Keratinocyte (primary cell): ENCODE data around the gene SNX17. TPM values are rescaled to one million over a fixed set of nuclear protein-coding genes. Genes with fewer than 3 reads are reported as not detected.

Experiments
- DNase-seq: peaks from one replicate; pipeline ENCODE4 v3.0.0-alpha.2; 2011; ENCODE audit warnings: low read depth, missing footprints, low spot score
- FAIRE-seq: peaks from 2 replicates; lab custom pipeline; 2011; peaks lifted over from hg19 to GRCh38; lab: Jason Lieb, UNC
- H2AFZ ChIP-seq: 2 replicates; pipeline ENCODE4 v1.6.0; 2012; ENCODE audit warnings: low read length, control low read depth, inconsistent platforms; ENCODE audit not compliant: control insufficient read depth
- H3K27ac ChIP-seq: 2 replicates; pipeline ENCODE4 v1.5.1; 2011; ENCODE audit warnings: low read length; ENCODE audit not compliant: control insufficient read depth, insufficient read depth
- H3K27me3 ChIP-seq: 3 replicates; pipeline ENCODE4 v1.6.0; 2011; ENCODE audit warnings: low read length; ENCODE audit not compliant: control insufficient read depth, insufficient read depth; ENCODE audit errors: extremely low read depth
- H3K36me3 ChIP-seq, 2 experiments: 2 replicates in 1 of 2; 3 replicates in 1 of 2; pipeline ENCODE4 v1.5.1; 2011; ENCODE audit warnings: low read length in 2 of 2, mild to moderate bottlenecking in 1 of 2; ENCODE audit not compliant: control insufficient read depth in 2 of 2, insufficient read depth in 2 of 2; ENCODE audit errors: extremely low read depth in 1 of 2
- H3K4me1 ChIP-seq: 3 replicates; pipeline ENCODE4 v1.5.1; 2011; ENCODE audit warnings: low read length; ENCODE audit not compliant: control insufficient read depth, insufficient read depth; ENCODE audit errors: extremely low read depth
- H3K4me2 ChIP-seq: 3 replicates; pipeline ENCODE4 v1.6.0; 2011; ENCODE audit warnings: low read depth, low read length; ENCODE audit not compliant: control insufficient read depth, insufficient read depth; ENCODE audit errors: extremely low read depth
- H3K4me3 ChIP-seq, 3 experiments: fragments of 200-600 bp in 1 of 3; sonication (generic) in 1 of 3; 2 replicates in 2 of 3; 3 replicates in 1 of 3; pipeline ENCODE4 v1.5.1; 2011 to 2016; ENCODE audit warnings: low read length in 3 of 3, mild to moderate bottlenecking in 3 of 3, control low read depth in 2 of 3, inconsistent platforms in 1 of 3, low read depth in 1 of 3, mixed read lengths in 1 of 3, mixed run types in 1 of 3, moderate library complexity in 1 of 3; ENCODE audit not compliant: control insufficient read depth in 2 of 3, insufficient read depth in 2 of 3; ENCODE audit errors: extremely low read depth in 1 of 3
- H3K79me2 ChIP-seq: 2 replicates; pipeline ENCODE4 v1.6.0; 2012; ENCODE audit warnings: low read length; ENCODE audit not compliant: control insufficient read depth, insufficient read depth
- H3K9ac ChIP-seq: 3 replicates; pipeline ENCODE4 v1.6.0; 2011; ENCODE audit warnings: low read length; ENCODE audit not compliant: control insufficient read depth, insufficient read depth; ENCODE audit errors: extremely low read depth
- H3K9me1 ChIP-seq: 3 replicates; pipeline ENCODE4 v1.6.0; 2011; ENCODE audit warnings: low read length; ENCODE audit not compliant: control insufficient read depth, insufficient read depth; ENCODE audit errors: extremely low read depth
- H3K9me3 ChIP-seq: 2 replicates; pipeline ENCODE4 v1.5.1; 2012; ENCODE audit warnings: low read depth, low read length; ENCODE audit not compliant: control insufficient read depth
- H4K20me1 ChIP-seq: 3 replicates; pipeline ENCODE4 v1.6.0; 2011; ENCODE audit warnings: low read length; ENCODE audit not compliant: control insufficient read depth, insufficient read depth; ENCODE audit errors: extremely low read depth
- CTCF ChIP-seq, 3 experiments: IDR thresholded peaks in 1 of 3; conservative IDR thresholded peaks in 1 of 3; optimal IDR thresholded peaks in 1 of 3; 2 replicates in 2 of 3; 3 replicates in 1 of 3; pipeline versions ENCODE3 to v1.5.1; 2011; ENCODE audit warnings: low read length in 3 of 3, mild to moderate bottlenecking in 3 of 3, moderate library complexity in 2 of 3, control low read depth in 1 of 3, inconsistent platforms in 1 of 3; ENCODE audit not compliant: insufficient read depth in 2 of 3; ENCODE audit errors: extremely low read depth in 1 of 3
- EZH2 ChIP-seq: IDR thresholded peaks from one replicate; pipeline ENCODE4 v1.6.1; 2012; ENCODE audit warnings: inconsistent platforms, mild to moderate bottlenecking, low read length, moderate library complexity
- dilution Hi-C: fragments of 300-500 bp; cut with MboI; formaldehyde crosslinking; loops from one replicate; pipeline ENCODE4 v1.7.0; 2020; ENCODE audit warnings: low sequenced_read_pairs; ENCODE audit not compliant: extremely low pct_ligation_motif_present
- polyA plus RNA-seq, 5 experiments: library from polyadenylated mRNA; depleted of rRNA in 3 of 5; stranded (reverse) in 3 of 5; stranded (forward) in 1 of 5; unstranded in 1 of 5; fragments of >200 nt; gene quantifications; 1 replicate in 1 of 5; 2 replicates in 3 of 5; 3 replicates in 1 of 5; pipeline versions ENCODE4 v1.2.1 to v1.2.3, GENCODE V29; 2011 to 2012; ENCODE audit warnings: missing spikeins in 2 of 5, low read depth in 1 of 5, low replicate concordance in 1 of 5

The SNX17 gene
- polyA plus RNA-seq, 1 donor (not counting 4 experiments of a cell fraction or from before 2014, with no cell fraction given), result 83.3 TPM

- Histone ChIP-seq H3K9me3 (no peaks in the 10 kb centered on the region), H3K79me2 (peaks cover 9% of the 10 kb centered on the region), H3K4me2 (no peak overlapping the region), H3K9ac (no peak overlapping the region), H3K36me3 (peaks cover 24% of the 10 kb centered on the region in 2 experiments), H3K27me3 (no peaks in the 10 kb centered on the region), H3K4me3 (no peak overlapping the region), H3K4me1 (peaks cover 3% of the 10 kb centered on the region), H2AFZ (no peak overlapping the region), H3K9me1 (no peaks in the 10 kb centered on the region), H4K20me1 (no peaks in the 10 kb centered on the region), H3K27ac (no peak overlapping the region)
- DNase-seq, result no peak
- TF ChIP-seq CTCF (optimal IDR thresholded peaks at IDR 0.05 in 1 of 3, IDR thresholded peaks at IDR 0.05 in 1 of 3, conservative IDR thresholded peaks at IDR 0.05 in 1 of 3; ENCODE audit: extremely low read depth in 1 of 3, insufficient read depth in 2 of 3, low read length in 3 of 3) (no peak), EZH2 (no peak)
- dilution Hi-C loops, result no loop called here
- FAIRE-seq, result no peak
These were observed 7.6 kb upstream of the SNX17 start for GRCh38 chr2:27362678-27363420.

- TF ChIP-seq EZH2 (no peak), CTCF (optimal IDR thresholded peaks at IDR 0.05 in 1 of 3, IDR thresholded peaks at IDR 0.05 in 1 of 3, conservative IDR thresholded peaks at IDR 0.05 in 1 of 3; ENCODE audit: extremely low read depth in 1 of 3, insufficient read depth in 2 of 3, low read length in 3 of 3) (no peak)
These were observed 6.5 kb upstream of the SNX17 start for GRCh38 chr2:27363933-27364332.

More at GRCh38 chr2:27363933-27364332, 6.5 kb upstream of the SNX17 start:
- no peak overlapping the region for H3K4me2 ChIP-seq
- H3K4me1 ChIP-seq, result peaks cover 3% of the 10 kb centered on the region
- no peak overlapping the region for H3K9ac ChIP-seq
- no peaks in the 10 kb centered on the region for H3K9me1 ChIP-seq
- DNase-seq, result no peak
- H3K79me2 ChIP-seq, result peaks cover 12% of the 10 kb centered on the region
- H3K4me3 ChIP-seq, result no peak overlapping the region
- peaks cover 26 to 34% of the 10 kb centered on the region in 2 experiments for H3K36me3 ChIP-seq
- no peak overlapping the region for H2AFZ ChIP-seq
- no peaks in the 10 kb centered on the region for H4K20me1 ChIP-seq
- FAIRE-seq, result no peak
- H3K9me3 ChIP-seq, result no peaks in the 10 kb centered on the region
- dilution Hi-C loops, result no loop called here
- H3K27me3 ChIP-seq, result no peaks in the 10 kb centered on the region
- no peak overlapping the region for H3K27ac ChIP-seq
